Peyer's patch (tissue), 4 donors: ENCODE results near the gene IKZF2. TPM values are rescaled to one million over a fixed set of nuclear protein-coding genes. Genes with fewer than 3 reads are reported as not detected.

Experiments used
- DNase-seq, 3 donors: peaks; one replicate each; pipeline ENCODE4 v3.0.0-alpha.2; 2017 to 2019
- H3K27ac ChIP-seq, 4 donors: fragments of 200-600 bp; sonication (generic); one replicate each; pipeline ENCODE4 v1.5.1; 2016 to 2019
- H3K27me3 ChIP-seq, 2 donors: fragments of 200-600 bp; sonication (generic); one replicate each; pipeline ENCODE4 v1.5.1; 2019
- H3K36me3 ChIP-seq, 3 donors: fragments of 200-600 bp; sonication (generic); one replicate each; pipeline ENCODE4 v1.5.1; 2016 to 2019
- H3K4me1 ChIP-seq, 4 donors: fragments of 200-600 bp; sonication (generic); one replicate each; pipeline ENCODE4 v1.5.1; 2016 to 2019
- H3K4me3 ChIP-seq, 4 donors: fragments of 200-600 bp; sonication (generic); 1 replicate in 3 of 4; 2 replicates in 1 of 4; pipeline ENCODE4 v1.5.1; 2016 to 2019; ENCODE audit warnings: mild to moderate bottlenecking in 1 of 4
- H3K9me3 ChIP-seq, 4 donors: fragments of 200-600 bp; sonication (generic); one replicate each; pipeline ENCODE4 v1.5.1; 2016 to 2019; ENCODE audit warnings: mild to moderate bottlenecking in 1 of 4
- CTCF ChIP-seq, 6 experiments: fragments of 450-650 bp in 4 of 6; fragments of 200-600 bp in 2 of 6; sonication (generic) in 1 of 6; IDR thresholded peaks; one replicate each; pipeline ENCODE4 v1.5.1; 2017 to 2019; ENCODE audit warnings: antibody characterized with exemption in 6 of 6, mild to moderate bottlenecking in 3 of 6, moderate library complexity in 1 of 6
- POLR2A ChIP-seq, 2 donors: fragments of 450-650 bp; IDR thresholded peaks; one replicate each; pipeline ENCODE4 v1.5.1; 2017; ENCODE audit warnings: antibody characterized with exemption in 2 of 2, mild to moderate bottlenecking in 2 of 2, moderate library complexity in 2 of 2
- total RNA-seq, 4 donors: library from RNA; depleted of rRNA; stranded (reverse); fragments of >200 nt; gene quantifications; one replicate each; pipeline ENCODE4 v1.1.0, GENCODE V29; 2016

Gene IKZF2
- total RNA-seq, 4 donors from 2014 or later: 4.2 to 8.3 (median 6.1) TPM

DNA sequence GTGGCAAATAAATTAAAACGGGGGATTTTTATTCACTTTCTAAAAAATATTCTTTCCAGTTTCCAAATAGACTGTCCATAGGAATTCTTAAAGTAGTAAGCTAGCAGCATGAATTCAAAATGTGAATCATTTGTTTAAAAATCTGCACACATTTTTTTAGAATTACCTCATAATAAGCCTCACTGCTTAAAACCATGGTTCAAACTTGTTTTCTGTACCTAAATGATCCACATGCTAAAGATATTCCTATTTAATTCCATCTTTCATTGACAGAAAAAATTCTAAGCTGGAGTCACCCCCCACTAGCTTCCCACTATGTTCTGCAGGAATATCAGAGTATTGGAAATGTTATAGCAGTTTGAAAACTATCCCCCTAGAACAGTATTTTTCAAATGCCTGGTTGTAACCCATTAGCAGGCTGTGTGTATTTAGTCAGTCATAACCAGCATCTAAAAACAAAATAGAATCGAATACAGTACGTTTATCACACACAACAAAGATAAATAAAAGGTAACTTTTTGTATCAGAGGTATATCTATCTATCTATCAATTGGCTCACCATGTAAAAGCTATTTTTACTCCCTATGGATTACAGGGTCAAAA is 11.2 kb upstream of the IKZF2 start:
- Histone ChIP-seq H3K27ac (no peak overlapping the region), H3K9me3 (no peaks in the 10 kb centered on the region), H3K36me3 (no peaks in the 10 kb centered on the region), H3K4me1 (no peaks in the 10 kb centered on the region), H3K4me3 (no peak overlapping the region), H3K27me3 (no peaks in the 10 kb centered on the region)
- no peak for TF ChIP-seq POLR2A (IDR thresholded peaks at IDR 0.05)
- TF ChIP-seq CTCF (IDR thresholded peaks at IDR 0.05): no peak
- DNase-seq: no peak

- Histone ChIP-seq H3K36me3 (no peaks in the 10 kb centered on the region), H3K27me3 (no peaks in the 10 kb centered on the region), H3K27ac (no peak overlapping the region), H3K9me3 (no peaks in the 10 kb centered on the region), H3K4me1 (no peaks in the 10 kb centered on the region), H3K4me3 (no peak overlapping the region)
- TF ChIP-seq CTCF (IDR thresholded peaks at IDR 0.05) (no peak), POLR2A (IDR thresholded peaks at IDR 0.05) (no peak)
- no peak for DNase-seq
These were observed 10.5 kb upstream of the IKZF2 start for GRCh38 chr2:213161759-213162515.

DNA sequence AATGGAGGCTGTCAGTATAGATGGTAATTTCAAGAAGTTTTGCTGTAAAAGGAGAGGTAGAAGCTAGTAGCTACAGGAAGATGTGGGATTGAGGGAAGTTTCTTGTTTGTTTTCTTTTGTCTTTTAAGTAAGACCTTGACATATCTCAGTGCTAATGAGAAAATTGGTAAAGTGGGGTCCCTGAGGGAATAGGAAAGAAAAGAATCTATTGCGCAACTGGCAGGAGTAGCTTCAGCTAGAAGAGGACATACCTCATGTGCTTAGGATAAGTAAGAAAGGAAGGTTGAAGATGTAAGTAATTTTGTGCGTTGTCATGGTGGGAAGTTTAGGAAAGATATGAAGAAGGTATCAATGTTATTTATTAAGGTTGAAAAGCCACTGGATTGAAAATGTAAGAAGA is 8.4 kb upstream of the IKZF2 start:
- H3K4me3 ChIP-seq: no peak overlapping the region
- no peaks in the 10 kb centered on the region for H3K27me3 ChIP-seq
- no peak for TF ChIP-seq POLR2A (IDR thresholded peaks at IDR 0.05)
- no peak for TF ChIP-seq CTCF (IDR thresholded peaks at IDR 0.05)
- H3K27ac ChIP-seq: no peak overlapping the region
- DNase-seq: no peak
- H3K9me3 ChIP-seq: no peaks in the 10 kb centered on the region
- H3K36me3 ChIP-seq: no peaks in the 10 kb centered on the region
- no peaks in the 10 kb centered on the region for H3K4me1 ChIP-seq

GRCh38 chr2:213157242-213157641 is 5.8 kb upstream of the IKZF2 start:
- Histone ChIP-seq H3K4me1 (no peaks in the 10 kb centered on the region), H3K27me3 (no peaks in the 10 kb centered on the region), H3K9me3 (no peaks in the 10 kb centered on the region), H3K36me3 (no peaks in the 10 kb centered on the region), H3K4me3 (no peak overlapping the region), H3K27ac (no peak overlapping the region)
- DNase-seq: no peak
- TF ChIP-seq POLR2A (IDR thresholded peaks at IDR 0.05) (no peak), CTCF (IDR thresholded peaks at IDR 0.05) (no peak)

- DNase-seq: no peak
- no peaks in the 10 kb centered on the region for H3K4me1 ChIP-seq
- no peak overlapping the region for H3K27ac ChIP-seq
- H3K27me3 ChIP-seq: no peaks in the 10 kb centered on the region
- H3K36me3 ChIP-seq: no peaks in the 10 kb centered on the region
- H3K4me3 ChIP-seq: no peak overlapping the region
- H3K9me3 ChIP-seq: no peaks in the 10 kb centered on the region
- TF ChIP-seq CTCF (IDR thresholded peaks at IDR 0.05) (no peak), POLR2A (IDR thresholded peaks at IDR 0.05) (no peak)
These were observed 5.3 kb upstream of the IKZF2 start for GRCh38 chr2:213156717-213157116.
